ENCODE data around the gene NRSN2. TPM values are rescaled to one million over a fixed set of nuclear protein-coding genes. Genes with fewer than 3 reads are reported as not detected.
A peak's percentile ranks its signal among the peaks of the same experiment; 100 is the strongest.

Gene NRSN2
- total RNA-seq, 1 experiment from 2014 or later = 8.4 TPM

- peaks cover 30% of the 10 kb centered on the region for H3K4me1 Mint-ChIP-seq (ENCODE audit: insufficient read depth, unreplicated experiment)
- intact Hi-C loops (cut with micrococcal nuclease) = no loop called here
- peaks cover 78% of the 10 kb centered on the region for H3K36me3 Mint-ChIP-seq (ENCODE audit: insufficient read depth, unreplicated experiment)
- BruUV-seq (replicated peaks) = no TSS peak
- no peaks in the 10 kb centered on the region for H3K27me3 Mint-ChIP-seq (ENCODE audit: insufficient read depth, unreplicated experiment)
- CTCF ChIA-PET = interaction anchor here (3.6 kb wide), 1 partner anchor 25 kb away, joined by 16 read pairs; no protein-coding TSS in a partner anchor
- POLR2A ChIA-PET = interaction anchor here (1.5 to 24.6 kb wide), 3 partner anchors 10 to 21 kb away, joined by 6 to 671 read pairs (median 198); no protein-coding TSS in a partner anchor
- no peak overlapping the region for H3K4me3 Mint-ChIP-seq (ENCODE audit: unreplicated experiment)
- no peak overlapping the region for H3K27ac Mint-ChIP-seq (ENCODE audit: low read depth, unreplicated experiment)
- TF ChIP-seq, protein P1, sequence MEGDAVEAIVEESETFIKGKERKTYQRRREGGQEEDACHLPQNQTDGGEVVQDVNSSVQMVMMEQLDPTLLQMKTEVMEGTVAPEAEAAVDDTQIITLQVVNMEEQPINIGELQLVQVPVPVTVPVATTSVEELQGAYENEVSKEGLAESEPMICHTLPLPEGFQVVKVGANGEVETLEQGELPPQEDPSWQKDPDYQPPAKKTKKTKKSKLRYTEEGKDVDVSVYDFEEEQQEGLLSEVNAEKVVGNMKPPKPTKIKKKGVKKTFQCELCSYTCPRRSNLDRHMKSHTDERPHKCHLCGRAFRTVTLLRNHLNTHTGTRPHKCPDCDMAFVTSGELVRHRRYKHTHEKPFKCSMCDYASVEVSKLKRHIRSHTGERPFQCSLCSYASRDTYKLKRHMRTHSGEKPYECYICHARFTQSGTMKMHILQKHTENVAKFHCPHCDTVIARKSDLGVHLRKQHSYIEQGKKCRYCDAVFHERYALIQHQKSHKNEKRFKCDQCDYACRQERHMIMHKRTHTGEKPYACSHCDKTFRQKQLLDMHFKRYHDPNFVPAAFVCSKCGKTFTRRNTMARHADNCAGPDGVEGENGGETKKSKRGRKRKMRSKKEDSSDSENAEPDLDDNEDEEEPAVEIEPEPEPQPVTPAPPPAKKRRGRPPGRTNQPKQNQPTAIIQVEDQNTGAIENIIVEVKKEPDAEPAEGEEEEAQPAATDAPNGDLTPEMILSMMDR (IDR thresholded peaks at IDR 0.05; ENCODE audit: unreplicated experiment) = no peak
- DNase-seq (ENCODE audit: unreplicated experiment) = no peak
- no peaks in the 10 kb centered on the region for H3K9me3 Mint-ChIP-seq (ENCODE audit: unreplicated experiment)
Measured at GRCh38 chr20:387520-387919, 40.6 kb downstream of the NRSN2 start.

DNA sequence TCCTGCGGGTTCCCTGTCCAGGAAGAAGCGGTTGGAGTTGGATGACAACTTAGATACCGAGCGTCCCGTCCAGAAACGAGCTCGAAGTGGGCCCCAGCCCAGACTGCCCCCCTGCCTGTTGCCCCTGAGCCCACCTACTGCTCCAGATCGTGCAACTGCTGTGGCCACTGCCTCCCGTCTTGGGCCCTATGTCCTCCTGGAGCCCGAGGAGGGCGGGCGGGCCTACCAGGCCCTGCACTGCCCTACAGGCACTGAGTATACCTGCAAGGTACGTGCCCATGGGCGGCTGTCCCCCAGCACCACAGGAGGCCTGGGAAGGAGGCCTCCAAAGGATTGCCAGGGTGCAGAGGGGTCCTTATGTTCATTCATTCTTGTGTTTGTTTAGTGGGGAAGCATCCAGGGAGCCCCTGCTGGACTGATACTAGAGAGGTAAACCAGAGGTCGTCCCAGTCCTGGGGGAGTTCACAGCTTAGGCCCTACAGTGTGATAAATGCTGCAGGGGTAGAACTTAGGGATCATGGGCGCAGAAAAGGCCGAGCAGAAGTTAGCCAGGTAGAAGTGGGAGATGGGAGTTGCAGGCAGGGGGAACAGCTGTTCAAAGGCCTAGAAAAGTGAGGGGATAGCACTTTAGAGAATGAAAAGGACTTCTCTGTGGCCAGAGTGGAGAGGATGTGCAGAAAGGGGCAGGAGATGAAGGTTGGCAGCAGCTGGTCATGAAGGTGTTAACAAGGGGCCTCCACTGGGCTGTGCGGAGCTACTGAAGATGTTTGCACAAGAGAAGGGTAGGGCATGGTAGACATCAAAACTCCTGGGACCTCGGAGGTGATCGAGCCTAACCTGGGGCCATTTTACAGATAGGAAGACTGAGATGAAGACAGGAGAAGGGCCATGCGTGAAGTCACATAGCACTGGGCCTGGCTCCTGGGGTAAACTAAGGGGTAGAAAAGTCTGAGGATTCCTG, 41.4 kb downstream of the NRSN2 start:
- CTCF ChIA-PET = interaction anchor here (0.6 to 3.6 kb wide), 2 partner anchors 18 to 26 kb away, joined by 3 to 16 read pairs; no protein-coding TSS in a partner anchor
- H3K4me1 Mint-ChIP-seq (ENCODE audit: insufficient read depth, unreplicated experiment) = peaks cover 22% of the 10 kb centered on the region

DNA sequence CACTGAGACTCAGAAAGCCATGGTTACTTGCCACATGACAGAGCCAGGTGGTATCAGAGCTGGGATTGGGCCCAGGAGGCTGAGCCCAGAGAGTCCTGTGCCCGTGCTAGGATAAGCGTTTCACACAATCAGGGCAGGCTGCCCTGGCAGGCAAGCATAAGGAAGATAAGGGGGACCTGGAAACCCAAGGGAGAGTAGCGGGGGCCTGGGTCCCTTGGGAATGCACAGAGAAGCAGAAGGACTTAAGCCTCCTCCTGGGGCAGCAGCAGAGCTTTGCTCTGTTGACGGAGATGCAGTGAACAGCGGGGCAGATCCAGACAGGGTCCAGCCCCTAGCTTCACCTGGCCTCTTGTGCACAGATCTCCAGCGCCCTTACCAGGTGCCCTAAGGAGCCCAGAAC, 42.3 kb downstream of the NRSN2 start:
- no peak overlapping the region for H3K27ac Mint-ChIP-seq (ENCODE audit: low read depth, unreplicated experiment)
- BruUV-seq (replicated peaks) = no TSS peak
- CTCF ChIA-PET = interaction anchor here (0.7 kb wide), 1 partner anchor 351 kb away, joined by 3 read pairs; no protein-coding TSS in a partner anchor
- H3K36me3 Mint-ChIP-seq (ENCODE audit: insufficient read depth, unreplicated experiment) = peaks cover 87% of the 10 kb centered on the region
- intact Hi-C loops (cut with micrococcal nuclease) = no loop called here
- no peak overlapping the region for H3K4me3 Mint-ChIP-seq (ENCODE audit: unreplicated experiment)
- POLR2A ChIA-PET = interaction anchor here (1.6 to 24.6 kb wide), 3 partner anchors 8 to 23 kb away, joined by 7 to 671 read pairs (median 13); partner anchors contain the start of gene TRIB3
- DNase-seq (ENCODE audit: unreplicated experiment) = no peak
- TF ChIP-seq, protein P1 (IDR thresholded peaks at IDR 0.05; ENCODE audit: unreplicated experiment) = no peak
- peaks cover 13% of the 10 kb centered on the region for H3K4me1 Mint-ChIP-seq (ENCODE audit: insufficient read depth, unreplicated experiment)
- H3K9me3 Mint-ChIP-seq (ENCODE audit: unreplicated experiment) = no peaks in the 10 kb centered on the region
- no peaks in the 10 kb centered on the region for H3K27me3 Mint-ChIP-seq (ENCODE audit: insufficient read depth, unreplicated experiment)

More for the DNA sequence above, 41.4 kb downstream of the NRSN2 start:
- no peaks in the 10 kb centered on the region for H3K9me3 Mint-ChIP-seq (ENCODE audit: unreplicated experiment)
- H3K27me3 Mint-ChIP-seq (ENCODE audit: insufficient read depth, unreplicated experiment) = no peaks in the 10 kb centered on the region
- POLR2A ChIA-PET = interaction anchor here (1.5 to 24.6 kb wide), 3 partner anchors 9 to 22 kb away, joined by 6 to 671 read pairs (median 198); no protein-coding TSS in a partner anchor
- TF ChIP-seq, protein P1 (IDR thresholded peaks at IDR 0.05; ENCODE audit: unreplicated experiment) = no peak
- H3K27ac Mint-ChIP-seq (ENCODE audit: low read depth, unreplicated experiment) = peak overlapping the region; percentile 65
- no TSS peak for BruUV-seq (replicated peaks)
- peaks cover 86% of the 10 kb centered on the region for H3K36me3 Mint-ChIP-seq (ENCODE audit: insufficient read depth, unreplicated experiment)
- H3K4me3 Mint-ChIP-seq (ENCODE audit: unreplicated experiment) = no peak overlapping the region
- DNase-seq (ENCODE audit: unreplicated experiment) = no peak
- intact Hi-C loops (cut with micrococcal nuclease) = no loop called here

All from MCF 10A (cell line).